Measurements from ENCODE around the gene CTNND2.

The CTNND2 gene

DNA sequence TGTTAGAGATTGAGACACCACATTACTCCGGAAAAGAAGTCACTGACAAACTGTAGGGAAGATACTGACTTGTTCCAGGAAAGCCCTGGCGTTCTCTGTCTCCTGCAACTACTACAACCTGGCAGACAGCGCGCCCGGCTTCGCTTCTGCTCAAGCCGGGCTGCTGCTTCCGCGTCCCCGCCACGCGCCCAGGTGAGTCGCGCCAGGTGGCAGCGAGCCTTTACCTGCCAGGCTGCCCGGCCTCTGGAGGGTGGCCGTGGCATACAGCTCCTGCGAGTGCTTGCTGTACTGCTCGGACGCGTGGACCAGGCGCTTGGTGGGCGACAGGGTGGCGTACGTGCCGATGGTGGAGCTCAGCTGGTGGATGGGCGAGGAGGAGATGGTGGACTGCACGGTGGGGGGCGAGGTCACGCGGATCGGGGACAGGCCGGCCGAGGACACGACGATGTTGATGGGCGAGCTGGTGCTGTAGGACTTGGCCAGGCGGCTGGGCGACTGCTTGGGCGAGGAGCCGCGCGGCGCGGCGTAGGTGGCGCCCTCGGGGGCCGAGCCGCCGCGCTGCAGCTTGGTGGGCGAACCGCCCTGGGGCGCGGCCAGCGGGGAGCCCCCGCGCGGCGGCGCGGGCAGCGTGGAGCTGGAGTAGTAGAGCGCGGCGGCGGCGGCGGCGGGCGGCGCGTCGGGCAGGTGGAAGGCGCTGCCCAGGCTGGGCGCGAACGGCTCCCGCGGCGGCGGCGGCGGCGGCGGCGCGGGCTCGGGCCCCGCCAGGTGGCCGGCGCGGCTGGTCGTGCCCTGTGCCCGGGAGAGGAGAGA is 519.6 kb downstream of the CTNND2 start:
- TF ChIP-seq, protein P1, sequence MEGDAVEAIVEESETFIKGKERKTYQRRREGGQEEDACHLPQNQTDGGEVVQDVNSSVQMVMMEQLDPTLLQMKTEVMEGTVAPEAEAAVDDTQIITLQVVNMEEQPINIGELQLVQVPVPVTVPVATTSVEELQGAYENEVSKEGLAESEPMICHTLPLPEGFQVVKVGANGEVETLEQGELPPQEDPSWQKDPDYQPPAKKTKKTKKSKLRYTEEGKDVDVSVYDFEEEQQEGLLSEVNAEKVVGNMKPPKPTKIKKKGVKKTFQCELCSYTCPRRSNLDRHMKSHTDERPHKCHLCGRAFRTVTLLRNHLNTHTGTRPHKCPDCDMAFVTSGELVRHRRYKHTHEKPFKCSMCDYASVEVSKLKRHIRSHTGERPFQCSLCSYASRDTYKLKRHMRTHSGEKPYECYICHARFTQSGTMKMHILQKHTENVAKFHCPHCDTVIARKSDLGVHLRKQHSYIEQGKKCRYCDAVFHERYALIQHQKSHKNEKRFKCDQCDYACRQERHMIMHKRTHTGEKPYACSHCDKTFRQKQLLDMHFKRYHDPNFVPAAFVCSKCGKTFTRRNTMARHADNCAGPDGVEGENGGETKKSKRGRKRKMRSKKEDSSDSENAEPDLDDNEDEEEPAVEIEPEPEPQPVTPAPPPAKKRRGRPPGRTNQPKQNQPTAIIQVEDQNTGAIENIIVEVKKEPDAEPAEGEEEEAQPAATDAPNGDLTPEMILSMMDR (IDR thresholded peaks at IDR 0.05), result no peak

DNA sequence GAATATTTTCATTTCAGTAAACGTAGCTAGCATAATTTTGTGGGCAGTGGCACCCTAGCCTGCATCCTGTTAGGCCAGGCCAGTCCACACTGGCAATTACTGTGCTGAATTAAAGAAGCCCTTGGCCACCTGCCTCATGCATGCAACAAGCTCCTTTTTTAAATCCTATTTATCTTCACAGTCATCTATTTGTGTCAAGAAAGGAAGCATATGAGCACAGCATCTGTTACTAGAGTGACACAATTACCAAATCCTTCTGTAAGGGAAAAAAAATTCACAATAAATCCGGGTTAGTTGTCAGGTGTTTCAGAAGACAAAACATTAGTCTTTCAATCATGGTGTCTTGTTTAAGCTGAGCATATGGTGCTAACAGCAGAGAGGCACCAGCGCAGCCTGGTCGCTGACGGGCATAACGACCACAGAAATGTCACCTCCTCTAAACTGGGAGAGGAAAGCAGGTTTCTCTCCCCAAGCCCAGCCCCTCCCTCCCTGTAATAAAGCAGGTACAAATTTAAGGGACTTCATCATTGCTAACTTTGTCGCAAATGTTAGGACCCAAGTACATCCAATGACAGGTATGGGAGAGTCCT is 520.6 kb downstream of the CTNND2 start:
- TF ChIP-seq, protein P1 (IDR thresholded peaks at IDR 0.05), result no peak

- TF ChIP-seq, protein P1 (IDR thresholded peaks at IDR 0.05), result no peak
These were observed 525.8 kb downstream of the CTNND2 start for GRCh38 chr5:11378461-11378860.

GRCh38 chr5:11377896-11378295 is 526.4 kb downstream of the CTNND2 start:
- TF ChIP-seq, protein P1 (IDR thresholded peaks at IDR 0.05), result no peak

GRCh38 chr5:11372191-11372590 is 532.1 kb downstream of the CTNND2 start:
- TF ChIP-seq, protein P1 (IDR thresholded peaks at IDR 0.05), result no peak

- TF ChIP-seq, protein P1 (IDR thresholded peaks at IDR 0.05), result no peak
These were observed 533.2 kb downstream of the CTNND2 start for GRCh38 chr5:11371021-11371420.

GRCh38 chr5:11364531-11364930 is 539.7 kb downstream of the CTNND2 start:
- TF ChIP-seq, protein P1 (IDR thresholded peaks at IDR 0.05), result no peak

Measured in LNCAP (cell line).